Mesothelial cell of epicardium (in vitro differentiated cells): ENCODE results near the gene ARHGEF28. TPM values are rescaled to one million over a fixed set of nuclear protein-coding genes. Genes with fewer than 3 reads are reported as not detected.

ENCODE experiments used
- DNase-seq, 2 experiments: peaks; one replicate each; pipeline ENCODE4 v3.0.0; 2021; ENCODE audit warnings: low spot score in 2 of 2; ENCODE audit not compliant: unreplicated experiment in 2 of 2
- H3K27ac Mint-ChIP-seq: 2 replicates; pipeline ENCODE4 v1.8.0; 2021; ENCODE audit warnings: mixed read lengths
- H3K27me3 Mint-ChIP-seq: 2 replicates; pipeline ENCODE4 v1.8.0; 2021; ENCODE audit warnings: low read depth, mixed read lengths
- H3K36me3 Mint-ChIP-seq: 2 replicates; pipeline ENCODE4 v1.8.0; 2021; ENCODE audit warnings: mixed read lengths
- H3K4me1 Mint-ChIP-seq: 2 replicates; pipeline ENCODE4 v1.8.0; 2021; ENCODE audit warnings: mixed read lengths
- H3K4me3 Mint-ChIP-seq: 2 replicates; pipeline ENCODE4 v1.8.0; 2021; ENCODE audit warnings: mild to moderate bottlenecking, moderate library complexity, mixed read lengths
- H3K9me3 Mint-ChIP-seq: 2 replicates; pipeline ENCODE4 v1.8.0; 2021; ENCODE audit warnings: mixed read lengths
- CTCF ChIP-seq: fragments of 200-600 bp; sonication (generic); IDR thresholded peaks from one replicate; pipeline ENCODE4 v1.5.0; 2021; ENCODE audit warnings: antibody characterized with exemption; ENCODE audit not compliant: unreplicated experiment
- total RNA-seq: library from RNA; stranded (reverse); gene quantifications from 3 replicates; pipeline ENCODE4 v1.2.1, GENCODE V29; 2021

ARHGEF28 gene
- total RNA-seq, 1 donor from 2014 or later: 0.40 TPM

DNA sequence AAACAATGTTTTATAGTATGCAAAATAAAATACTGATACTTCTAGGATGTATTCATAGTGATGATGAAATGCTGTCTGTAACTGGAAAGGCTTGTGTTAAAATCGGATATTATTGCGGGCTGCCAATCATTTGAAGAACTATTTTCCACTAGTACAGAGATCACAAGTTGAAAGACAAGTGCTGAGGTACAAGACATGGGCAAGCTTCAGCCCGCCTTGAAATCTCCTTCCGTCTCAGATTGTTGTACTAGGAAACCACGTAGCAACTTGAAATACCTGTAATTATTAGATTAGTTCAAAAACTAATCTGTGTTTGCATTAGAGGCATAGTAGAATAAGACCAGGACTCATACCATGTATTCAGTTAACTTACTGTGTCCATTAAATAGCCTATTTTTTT, 218.2 kb downstream of the ARHGEF28 start:
- no peak for DNase-seq
- Mint-ChIP-seq H3K4me1 (peaks cover 9% of the 10 kb centered on the region), H3K27me3 (peaks cover 1% of the 10 kb centered on the region), H3K36me3 (no peaks in the 10 kb centered on the region), H3K4me3 (no peak overlapping the region), H3K9me3 (no peaks in the 10 kb centered on the region), H3K27ac (no peak overlapping the region)
- no peak for TF ChIP-seq CTCF

GRCh38 chr5:73851471-73852181, 225.6 kb downstream of the ARHGEF28 start:
- no peak for DNase-seq
- H3K9me3 Mint-ChIP-seq: no peaks in the 10 kb centered on the region
- H3K36me3 Mint-ChIP-seq: no peaks in the 10 kb centered on the region
- no peaks in the 10 kb centered on the region for H3K27me3 Mint-ChIP-seq
- H3K4me1 Mint-ChIP-seq: no peaks in the 10 kb centered on the region
- no peak overlapping the region for H3K27ac Mint-ChIP-seq
- no peak overlapping the region for H3K4me3 Mint-ChIP-seq
- TF ChIP-seq CTCF: no peak

- no peak overlapping the region for H3K27ac Mint-ChIP-seq
- no peaks in the 10 kb centered on the region for H3K4me1 Mint-ChIP-seq
- H3K27me3 Mint-ChIP-seq: no peaks in the 10 kb centered on the region
- H3K9me3 Mint-ChIP-seq: no peaks in the 10 kb centered on the region
- H3K4me3 Mint-ChIP-seq: no peak overlapping the region
- TF ChIP-seq CTCF: no peak
- no peaks in the 10 kb centered on the region for H3K36me3 Mint-ChIP-seq
- no peak for DNase-seq
Observed at GRCh38 chr5:73853091-73853490, 227.1 kb downstream of the ARHGEF28 start.

DNA sequence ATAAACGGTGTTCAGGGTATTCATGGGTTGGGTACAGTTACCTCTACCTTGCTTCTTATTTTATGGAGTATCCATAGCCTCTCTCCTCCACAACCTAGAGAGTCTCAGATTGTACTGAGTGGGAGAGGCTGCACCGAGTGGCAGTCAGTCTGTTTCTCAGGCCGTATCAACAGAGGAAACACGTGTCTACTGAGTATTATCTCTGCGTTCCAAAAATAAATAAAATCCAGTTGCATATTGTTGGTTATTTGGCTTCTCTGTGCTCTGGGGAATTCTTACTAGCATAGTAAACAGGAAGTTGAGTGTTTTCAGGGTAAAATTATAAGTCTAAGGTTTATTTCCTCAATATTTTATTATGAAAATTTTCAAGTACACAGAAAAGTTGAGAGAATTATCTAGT, 231.0 kb downstream of the ARHGEF28 start:
- no peak for DNase-seq
- Mint-ChIP-seq H3K4me3 (no peak overlapping the region), H3K27me3 (peaks cover 5% of the 10 kb centered on the region), H3K9me3 (no peaks in the 10 kb centered on the region), H3K4me1 (no peaks in the 10 kb centered on the region), H3K27ac (no peak overlapping the region), H3K36me3 (no peaks in the 10 kb centered on the region)
- no peak for TF ChIP-seq CTCF

DNA sequence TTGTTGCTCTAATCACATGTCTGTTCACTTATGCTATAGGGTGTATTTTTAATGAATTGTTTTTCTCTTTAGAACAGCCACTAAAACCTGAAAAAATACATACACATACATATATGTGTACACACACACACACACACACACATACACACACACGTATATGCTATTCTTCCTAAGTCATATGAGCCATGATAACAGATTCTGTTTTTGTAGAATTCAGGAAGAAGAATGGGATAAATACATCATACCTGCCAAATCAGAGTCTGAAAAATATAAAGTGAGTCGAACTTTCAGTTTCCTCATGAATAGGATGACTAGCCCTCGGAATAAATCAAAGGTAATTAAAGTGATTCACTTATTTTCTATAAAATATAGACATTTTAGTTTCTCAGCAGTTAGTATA, 231.4 kb downstream of the ARHGEF28 start:
- Mint-ChIP-seq H3K4me3 (no peak overlapping the region), H3K4me1 (no peaks in the 10 kb centered on the region), H3K36me3 (no peaks in the 10 kb centered on the region), H3K9me3 (no peaks in the 10 kb centered on the region), H3K27me3 (peaks cover 5% of the 10 kb centered on the region), H3K27ac (no peak overlapping the region)
- TF ChIP-seq CTCF: no peak
- no peak for DNase-seq
